ENCODE results near the gene GNLY.
"Not testable (repeated sequence)": the region's sequence is repeated elsewhere in the genome, so short reads cannot be mapped to it uniquely, and the experiment has no call there.

GNLY gene

DNA sequence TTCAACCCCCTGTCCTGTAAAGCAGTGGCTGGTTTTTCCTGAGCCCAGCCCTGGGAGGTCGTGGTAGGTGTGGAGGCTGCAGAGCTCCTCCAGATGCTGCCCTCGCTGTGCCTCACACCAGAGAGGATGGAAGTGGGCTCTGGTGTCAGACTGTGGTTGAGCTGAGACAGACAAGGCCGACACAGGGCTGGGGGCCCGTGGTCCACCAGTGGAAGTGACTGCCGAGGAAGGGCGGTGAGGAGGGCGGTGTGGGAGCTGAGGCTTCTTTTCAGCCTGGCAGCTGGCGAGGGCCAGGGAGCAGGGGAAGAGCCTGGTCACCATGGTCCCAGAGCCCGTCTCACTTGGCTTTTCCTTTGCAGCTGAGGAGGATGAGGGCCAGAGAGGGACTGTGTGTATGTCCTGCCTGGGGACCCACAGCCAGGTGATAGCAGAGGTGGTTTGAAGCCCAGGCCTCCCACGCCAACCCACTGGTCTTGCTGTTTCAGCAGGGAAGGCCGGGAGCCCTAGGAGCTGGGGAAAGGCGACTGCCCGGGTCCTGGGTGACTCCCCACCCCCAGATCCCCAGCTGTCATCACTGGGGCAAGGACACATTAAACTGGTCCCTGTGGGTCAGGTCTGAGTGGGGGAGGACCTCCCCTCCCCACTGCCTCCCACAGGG lies 34.7 kb upstream of the GNLY start:
- TF ChIP-seq GATA1 (IDR thresholded peaks at IDR 0.05; ENCODE audit: low read depth, low read length) (no peak), POLR2A (IDR thresholded peaks at IDR 0.05; ENCODE audit: low read length) (no peak)
- DNase-seq: no peak

DNA sequence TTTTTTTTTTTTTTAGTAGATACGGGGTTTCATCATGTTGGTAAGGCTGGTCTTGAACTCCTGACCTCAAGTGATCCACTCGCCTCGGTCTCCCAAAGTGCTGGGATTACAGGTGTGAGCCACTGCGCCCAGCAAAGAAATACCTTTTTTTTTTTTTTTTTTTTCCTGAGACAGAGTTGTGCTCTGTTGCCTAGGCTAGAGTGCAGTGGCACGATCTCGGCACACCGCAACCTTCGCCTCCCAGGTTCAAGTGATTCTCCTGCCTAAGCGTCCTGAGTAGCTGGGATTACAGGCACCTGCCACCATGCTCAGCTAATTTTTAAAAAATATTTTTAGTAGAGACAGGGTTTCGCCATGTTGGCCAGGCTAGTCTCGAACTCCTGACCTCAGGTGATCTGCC lies 33.9 kb upstream of the GNLY start:
- DNase-seq: not testable (repeated sequence)

DNA sequence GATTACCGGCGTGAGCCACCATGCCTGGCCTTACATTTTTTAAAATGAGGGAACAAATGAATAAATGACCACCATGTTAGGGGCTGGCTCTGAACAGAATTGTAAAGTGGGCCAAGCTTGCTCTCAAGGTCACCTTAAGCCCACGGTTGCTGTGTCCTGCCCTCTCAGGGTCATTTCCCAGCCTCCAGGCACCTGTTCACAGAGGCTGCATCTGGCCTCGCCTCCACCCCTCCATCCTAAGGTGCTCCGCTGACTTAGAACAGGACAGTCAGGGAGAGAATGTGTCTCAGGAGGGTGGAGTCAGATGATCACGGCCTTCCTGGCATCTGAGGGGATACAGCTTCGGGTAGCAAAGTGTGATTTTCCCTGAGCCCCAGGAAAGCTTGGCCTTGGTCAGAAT lies 33.4 kb upstream of the GNLY start:
- DNase-seq: no peak

DNA sequence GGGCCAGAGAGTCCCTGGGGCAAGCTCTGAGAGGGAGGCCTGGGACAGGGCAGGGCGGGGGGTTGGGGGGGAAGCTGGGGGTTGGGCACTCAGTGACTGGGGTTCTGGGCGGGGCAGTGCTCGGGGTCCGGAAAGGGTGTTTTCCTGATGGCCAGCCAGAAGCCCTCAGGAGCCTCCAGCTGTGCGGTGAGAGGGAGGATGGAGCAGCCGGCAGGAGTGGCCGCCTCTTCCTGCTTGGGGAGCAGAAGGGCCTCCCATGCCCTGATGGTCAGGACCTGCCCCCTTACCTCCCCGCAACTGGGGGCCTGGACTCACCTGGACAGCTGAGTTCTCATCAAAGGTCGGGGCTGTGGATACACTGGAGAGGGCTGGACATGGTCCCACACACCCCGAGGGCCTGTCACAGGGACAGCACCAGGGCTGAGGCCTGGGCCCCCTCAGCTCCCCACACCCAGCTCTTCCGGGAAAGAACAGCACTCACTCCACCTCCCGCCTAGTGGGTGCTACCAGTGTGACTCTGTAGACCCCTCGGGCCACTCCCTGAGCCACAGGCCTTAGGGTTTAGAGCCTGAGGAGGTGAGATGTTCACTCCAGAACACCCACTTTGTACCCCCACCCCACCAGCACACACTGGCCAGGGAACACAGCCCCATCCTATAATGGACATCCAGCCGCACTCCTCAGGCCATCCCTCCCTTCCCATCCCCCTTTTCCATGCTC lies 32.9 kb upstream of the GNLY start:
- no peak for DNase-seq
- TF ChIP-seq POLR2A (IDR thresholded peaks at IDR 0.05; ENCODE audit: low read length): no peak
- no peak for TF ChIP-seq GATA1 (IDR thresholded peaks at IDR 0.05; ENCODE audit: low read depth, low read length)

More for the DNA sequence above, 33.4 kb upstream of the GNLY start:
- no peak for TF ChIP-seq GATA1 (IDR thresholded peaks at IDR 0.05; ENCODE audit: low read depth, low read length)
- TF ChIP-seq POLR2A (IDR thresholded peaks at IDR 0.05; ENCODE audit: low read length): no peak

DNA sequence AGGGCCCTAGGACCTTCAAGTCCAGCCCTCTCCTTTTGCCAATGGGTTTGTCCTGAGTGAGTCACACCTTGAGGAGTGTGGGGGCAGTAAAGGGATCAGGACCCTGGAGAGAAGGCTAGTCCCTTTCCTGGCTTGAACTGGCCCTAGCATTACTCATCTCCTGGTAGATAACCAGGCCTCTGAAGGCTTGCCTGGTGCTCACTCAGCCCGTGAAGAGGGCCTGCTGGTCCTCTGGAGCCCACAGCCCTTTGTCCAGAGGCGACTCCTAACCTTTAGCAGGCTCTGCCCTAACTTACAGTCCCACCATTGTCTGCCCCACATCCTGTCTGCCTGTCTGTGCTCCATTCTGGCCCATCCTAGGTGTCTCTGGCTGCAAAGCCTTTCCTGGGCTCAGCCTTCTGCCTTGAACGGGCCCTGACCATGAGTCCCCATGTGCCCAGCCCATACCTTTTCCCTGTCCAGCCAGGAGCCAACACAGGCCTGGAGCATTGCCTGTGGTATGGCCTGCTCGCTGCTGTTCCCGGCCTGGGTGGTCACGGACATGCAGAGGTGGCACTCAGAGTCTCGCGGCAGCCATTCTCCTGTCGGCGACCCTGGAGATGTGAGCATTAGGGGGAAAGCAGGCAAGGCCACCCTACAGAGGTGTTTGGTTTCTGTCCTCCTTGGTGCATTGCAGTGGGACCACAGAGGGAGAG lies 31.1 kb upstream of the GNLY start:
- TF ChIP-seq POLR2A (IDR thresholded peaks at IDR 0.05; ENCODE audit: low read length): no peak
- peak in 1 of 2 experiments; percentile 16 for DNase-seq

DNA sequence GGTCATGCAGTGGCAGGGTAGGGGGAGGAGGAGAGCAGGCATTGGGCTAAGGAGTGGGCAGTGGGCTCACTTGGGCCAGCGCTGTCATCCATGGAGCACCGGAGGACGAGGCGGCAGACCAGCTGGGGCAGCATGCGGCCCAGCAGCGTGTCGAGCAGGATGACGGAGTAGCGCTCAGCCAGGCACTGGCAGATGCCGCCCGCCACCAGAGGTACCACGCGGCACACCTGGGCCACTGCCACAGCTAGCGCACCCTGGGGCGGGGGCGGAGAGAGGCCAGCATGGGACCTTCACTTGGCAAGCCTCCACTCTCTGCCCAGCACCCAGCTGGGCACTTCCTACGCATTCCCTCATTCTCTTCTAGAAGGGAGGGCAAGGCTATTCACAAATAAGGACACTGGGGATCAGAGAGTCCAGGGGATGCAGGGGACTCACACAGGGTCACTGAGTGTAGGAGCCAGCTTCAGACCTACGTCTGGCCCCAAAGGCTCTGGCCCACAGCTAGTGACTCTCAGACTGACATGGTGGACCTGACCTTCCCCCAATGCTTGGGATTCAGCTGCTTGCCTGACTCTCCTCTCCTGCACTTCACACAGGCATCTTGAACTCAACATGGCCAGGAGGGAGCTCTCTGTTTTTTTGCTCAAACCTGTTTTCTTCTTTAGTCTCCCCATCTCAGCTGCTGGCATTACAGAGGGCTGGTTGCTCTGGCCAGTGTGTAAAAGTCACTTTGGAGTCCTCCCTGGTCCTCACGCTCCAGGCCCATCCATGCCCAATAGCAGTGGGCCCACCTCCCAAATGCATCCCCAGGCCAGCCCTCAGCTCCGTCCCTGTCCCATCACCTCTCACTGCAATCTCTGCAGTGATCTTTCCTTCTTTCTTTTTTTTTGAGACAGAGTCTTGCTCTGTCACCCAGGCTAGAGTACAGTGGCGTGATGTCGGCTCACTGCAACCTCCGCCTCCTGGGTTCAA lies 30.3 kb upstream of the GNLY start:
- DNase-seq: no peak
- TF ChIP-seq GATA1 (IDR thresholded peaks at IDR 0.05; ENCODE audit: low read depth, low read length): no peak
- no peak for TF ChIP-seq POLR2A (IDR thresholded peaks at IDR 0.05; ENCODE audit: low read length)

DNA sequence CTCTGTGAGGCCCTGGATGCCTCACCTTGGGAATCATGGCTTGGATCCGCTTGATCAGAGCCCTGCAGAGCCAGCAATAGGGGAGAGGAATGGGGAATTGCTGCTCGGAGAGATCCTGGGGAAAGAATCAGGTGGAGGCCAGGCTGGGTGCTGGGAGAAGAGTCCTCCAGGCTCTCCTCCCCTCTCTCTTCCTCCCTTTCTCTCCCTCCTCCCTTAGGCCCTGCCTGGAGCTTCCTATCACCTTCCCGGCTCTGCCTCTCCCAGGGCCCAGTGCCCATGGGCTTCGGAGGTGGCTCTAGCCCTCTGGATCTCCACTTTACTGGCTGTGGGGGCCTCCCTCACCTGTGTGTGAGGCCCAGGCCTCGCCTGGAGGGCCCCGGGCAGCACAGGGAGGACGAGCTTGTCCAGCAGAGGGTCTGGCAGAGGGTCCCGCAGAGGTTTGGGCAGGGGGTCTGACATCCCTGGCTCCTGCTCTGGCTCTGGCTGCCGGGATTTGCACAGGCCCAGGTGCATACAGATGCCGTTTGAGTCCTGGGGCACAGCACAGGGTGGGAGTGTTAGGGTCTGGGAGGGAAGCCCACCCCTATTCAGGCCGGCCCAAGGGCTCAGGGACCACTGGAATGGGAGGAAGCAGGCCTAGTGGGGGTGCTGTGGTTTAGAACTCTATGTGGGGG lies 28.8 kb upstream of the GNLY start:
- TF ChIP-seq POLR2A (IDR thresholded peaks at IDR 0.05; ENCODE audit: low read length): no peak
- no peak for TF ChIP-seq GATA1 (IDR thresholded peaks at IDR 0.05; ENCODE audit: low read depth, low read length)
- DNase-seq: no peak

DNA sequence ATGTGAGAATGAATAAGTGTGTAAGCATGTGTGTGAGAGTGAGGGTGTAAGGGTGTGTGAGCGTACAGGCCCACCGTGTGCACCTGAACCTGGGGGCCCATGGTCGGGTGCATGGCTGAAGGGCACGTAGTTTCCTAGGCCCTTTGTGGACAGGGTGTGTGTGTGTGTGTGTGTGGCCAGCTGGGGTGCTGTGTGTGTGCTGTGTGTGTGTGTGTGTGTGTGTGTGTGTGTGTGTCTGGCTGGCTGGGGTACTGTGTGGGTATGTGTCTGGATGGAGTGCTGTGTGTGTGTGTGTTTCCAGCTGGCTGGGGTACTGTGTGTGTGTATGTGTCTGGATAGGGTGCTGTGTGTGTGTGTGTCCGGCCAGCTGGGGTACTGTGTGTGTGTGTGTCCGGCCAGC lies 28.1 kb upstream of the GNLY start:
- TF ChIP-seq POLR2A (IDR thresholded peaks at IDR 0.05; ENCODE audit: low read length): no peak
- no peak for TF ChIP-seq GATA1 (IDR thresholded peaks at IDR 0.05; ENCODE audit: low read depth, low read length)
- DNase-seq: no peak

DNA sequence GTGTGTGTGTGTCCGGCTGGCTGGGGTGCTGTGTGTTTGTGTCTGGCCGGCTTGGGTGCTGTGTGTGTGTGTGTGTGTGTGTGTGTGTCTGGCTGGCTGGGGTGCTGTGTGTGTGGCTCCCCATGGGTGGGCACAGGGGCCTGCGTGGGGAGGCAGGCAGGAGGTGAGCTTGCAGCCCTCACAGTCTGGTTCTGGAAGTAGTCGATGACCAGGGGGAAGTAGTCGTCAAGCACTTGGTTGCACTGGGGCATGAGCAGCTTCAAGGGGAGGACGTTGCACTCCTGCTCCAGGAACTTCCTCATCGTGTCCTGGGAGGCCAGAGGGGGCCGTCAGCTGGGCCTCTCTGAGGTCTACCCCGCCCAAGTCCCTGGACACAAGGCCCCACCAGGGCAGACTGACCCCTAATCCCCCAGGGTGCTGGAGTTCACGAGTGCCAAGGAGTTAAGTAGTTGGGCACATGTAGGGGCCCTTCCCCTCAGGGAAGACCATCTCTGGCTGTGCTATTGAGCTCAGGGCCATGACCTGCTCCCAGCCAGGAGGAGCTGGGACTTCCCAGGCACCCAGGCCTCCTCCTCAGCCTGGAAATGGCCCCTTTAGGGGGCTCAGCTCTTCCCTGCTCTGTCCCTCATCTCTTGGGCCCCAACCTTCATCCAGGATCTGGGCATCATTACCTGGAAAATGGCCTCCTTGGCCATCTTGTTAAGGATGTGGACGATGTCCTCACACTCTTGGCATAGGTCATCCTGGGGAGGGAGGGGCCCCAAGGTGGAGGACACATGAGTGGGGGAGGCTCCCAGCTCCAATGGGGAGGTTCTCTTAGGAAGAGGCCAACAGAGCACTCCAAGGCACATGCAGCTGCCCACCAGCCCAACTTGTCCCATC lies 27.5 kb upstream of the GNLY start:
- DNase-seq: no peak
- TF ChIP-seq GATA1 (IDR thresholded peaks at IDR 0.05; ENCODE audit: low read depth, low read length): no peak
- TF ChIP-seq POLR2A (IDR thresholded peaks at IDR 0.05; ENCODE audit: low read length): no peak

DNA sequence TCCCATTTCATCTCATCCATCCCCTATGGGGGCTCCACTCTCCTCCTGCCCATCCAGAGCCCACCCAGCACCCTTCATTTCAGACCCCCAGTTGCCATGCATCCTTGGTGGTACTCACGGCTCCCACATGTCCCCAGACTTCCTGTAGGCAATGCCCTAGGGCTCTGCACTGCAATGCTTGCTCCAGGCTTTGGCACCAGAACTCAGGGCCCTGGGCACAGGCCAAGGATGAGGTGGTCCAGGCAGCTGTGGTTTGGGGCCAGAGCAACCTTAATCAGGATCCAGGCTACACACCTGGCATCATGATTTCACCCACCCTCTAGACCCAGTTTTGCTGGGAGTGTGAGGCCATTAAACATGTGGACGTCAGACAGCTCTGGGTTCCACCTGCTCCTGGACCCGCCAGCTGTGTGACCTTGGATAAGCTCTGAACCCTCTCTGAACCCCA lies 26.6 kb upstream of the GNLY start:
- TF ChIP-seq POLR2A (IDR thresholded peaks at IDR 0.05; ENCODE audit: low read length) (no peak), GATA1 (IDR thresholded peaks at IDR 0.05; ENCODE audit: low read depth, low read length) (no peak)
- no peak for DNase-seq

DNA sequence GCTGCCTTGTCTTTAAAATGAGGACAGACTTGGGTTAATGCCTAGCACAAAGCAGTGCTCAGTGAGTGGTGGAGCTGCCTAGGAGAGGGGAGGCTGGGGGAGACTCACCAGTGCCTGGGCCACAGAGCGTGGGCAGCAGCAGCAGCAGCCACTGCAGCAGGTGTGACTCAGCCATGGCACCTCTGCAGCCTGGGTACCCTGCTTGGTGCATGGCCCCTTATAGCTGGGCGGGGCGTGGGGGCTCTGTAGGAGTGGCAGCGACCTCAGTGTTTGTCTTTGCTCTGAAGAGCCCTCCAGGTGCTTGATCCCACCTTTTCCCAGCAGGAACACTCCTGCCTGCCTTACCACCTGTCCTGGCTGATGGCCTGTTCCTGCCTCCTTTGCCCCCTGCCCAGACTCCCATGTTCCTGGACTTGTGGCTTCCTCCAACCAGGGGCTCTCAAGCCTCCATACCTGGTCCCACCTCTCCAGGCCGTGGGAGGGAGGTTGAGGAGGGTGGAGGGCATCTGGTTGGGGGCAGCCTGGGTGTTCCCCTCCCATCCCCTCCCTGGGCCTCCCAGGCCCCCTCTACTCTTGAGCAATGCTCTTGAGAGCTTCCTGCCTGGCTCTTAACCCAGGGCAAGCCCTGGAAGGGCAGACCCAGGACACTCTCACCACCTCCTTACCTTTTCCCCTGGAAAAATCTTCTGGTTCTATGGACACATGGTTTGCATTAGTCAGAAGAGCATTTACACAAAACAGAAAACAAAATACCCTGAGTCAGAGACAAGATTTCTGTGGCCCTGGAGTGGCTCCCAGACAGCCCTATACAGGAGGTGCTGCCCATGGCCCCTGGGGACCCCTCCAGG lies 25.9 kb upstream of the GNLY start, which contains the start of gene SFTPB:
Gene SFTPB (minus strand): TSS at position 191 of the 848 bp plus-strand sequence. CDS start 16 bp downstream, at position 175.
- no peak for DNase-seq
- TF ChIP-seq POLR2A (IDR thresholded peaks at IDR 0.05; ENCODE audit: low read length) (no peak), GATA1 (IDR thresholded peaks at IDR 0.05; ENCODE audit: low read depth, low read length) (no peak)

DNA sequence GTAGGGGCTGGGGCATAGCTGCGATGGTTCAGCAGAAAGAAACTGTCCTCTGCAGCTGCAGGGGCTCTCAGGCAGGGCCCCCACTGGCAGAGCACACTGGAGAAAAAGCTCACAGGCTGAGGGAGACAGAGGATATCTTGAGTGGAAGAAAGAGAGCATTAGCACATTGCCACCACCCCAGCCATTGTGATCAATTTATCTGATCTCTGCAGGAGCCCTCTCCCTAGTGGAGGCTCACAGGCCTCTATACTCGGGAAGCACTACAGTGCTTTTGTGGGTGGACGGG lies 25.4 kb upstream of the GNLY start:
- no peak for TF ChIP-seq GATA1 (IDR thresholded peaks at IDR 0.05; ENCODE audit: low read depth, low read length)
- TF ChIP-seq POLR2A (IDR thresholded peaks at IDR 0.05; ENCODE audit: low read length): no peak
- DNase-seq: no peak

All from erythroblast (primary cell).